ENCODE results near the gene PCDHB6.
"Not testable (repeated sequence)": the region's sequence is repeated elsewhere in the genome, so short reads cannot be mapped to it uniquely, and the experiment has no call there.

PCDHB6 gene

DNA sequence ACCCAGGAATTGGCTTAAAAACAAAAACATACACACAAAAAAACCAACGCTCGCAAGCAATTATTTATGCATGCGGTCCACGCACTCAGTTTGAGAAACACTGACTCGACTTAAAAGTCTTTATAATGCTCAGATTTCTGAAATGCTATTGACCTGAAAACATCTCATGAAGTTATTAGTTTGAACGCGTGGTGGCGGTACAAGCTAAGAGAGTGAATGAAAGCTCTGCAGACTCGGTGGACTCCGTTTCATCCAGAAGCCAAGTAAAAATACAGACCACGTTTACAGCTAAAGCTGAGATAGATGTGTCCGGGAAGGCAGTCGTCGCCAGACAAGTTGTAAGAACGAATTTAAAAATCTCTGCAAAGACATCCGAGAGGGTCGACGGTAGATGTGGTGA is at the start of gene PCDHB6:
Gene PCDHB6 (plus strand): TSS at position 246 of the 400 bp plus-strand sequence. CDS start 201 bp downstream, outside the sequence.
- DNase-seq = no peak

- DNase-seq = no peak
Observed at GRCh38 chr5:141100243-141100805, 49.5 kb upstream of the PCDHB6 start, which contains the start of gene PCDHB3. Gene PCDHB3, plus strand, starts transcription at chr5:141100473. Its CDS starts 177 bp downstream, at chr5:141100650.

DNA sequence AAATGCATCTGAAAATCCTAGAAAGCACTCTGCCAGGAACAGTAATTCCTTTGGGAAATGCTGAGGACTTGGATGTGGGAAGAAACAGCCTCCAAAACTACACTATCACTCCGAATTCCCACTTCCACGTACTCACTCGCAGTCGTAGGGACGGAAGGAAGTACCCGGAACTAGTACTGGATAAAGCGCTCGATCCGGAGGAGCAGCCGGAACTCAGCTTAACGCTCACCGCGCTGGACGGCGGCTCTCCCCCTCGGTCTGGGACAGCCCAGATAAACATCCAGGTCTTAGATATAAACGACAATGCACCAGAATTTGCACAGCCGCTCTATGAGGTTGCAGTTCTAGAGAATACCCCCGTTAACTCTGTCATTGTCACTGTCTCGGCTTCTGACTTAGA is 48.8 kb upstream of the PCDHB6 start:
- DNase-seq = no peak

DNA sequence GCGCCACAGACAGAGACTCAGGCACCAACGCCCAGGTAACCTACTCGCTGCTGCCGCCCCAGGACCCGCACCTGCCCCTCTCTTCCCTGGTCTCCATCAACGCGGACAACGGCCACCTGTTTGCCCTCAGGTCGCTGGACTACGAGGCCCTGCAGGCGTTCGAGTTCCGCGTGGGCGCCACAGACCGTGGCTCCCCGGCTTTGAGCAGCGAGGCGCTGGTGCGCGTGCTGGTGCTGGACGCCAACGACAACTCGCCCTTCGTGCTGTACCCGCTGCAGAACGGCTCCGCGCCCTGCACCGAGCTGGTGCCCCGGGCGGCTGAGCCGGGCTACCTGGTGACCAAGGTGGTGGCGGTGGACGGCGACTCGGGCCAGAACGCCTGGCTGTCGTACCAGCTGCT is 47.8 kb upstream of the PCDHB6 start:
- DNase-seq = not testable (repeated sequence)

- not testable (repeated sequence) for DNase-seq
Observed at GRCh38 chr5:141102471-141102870, 47.4 kb upstream of the PCDHB6 start.

DNA sequence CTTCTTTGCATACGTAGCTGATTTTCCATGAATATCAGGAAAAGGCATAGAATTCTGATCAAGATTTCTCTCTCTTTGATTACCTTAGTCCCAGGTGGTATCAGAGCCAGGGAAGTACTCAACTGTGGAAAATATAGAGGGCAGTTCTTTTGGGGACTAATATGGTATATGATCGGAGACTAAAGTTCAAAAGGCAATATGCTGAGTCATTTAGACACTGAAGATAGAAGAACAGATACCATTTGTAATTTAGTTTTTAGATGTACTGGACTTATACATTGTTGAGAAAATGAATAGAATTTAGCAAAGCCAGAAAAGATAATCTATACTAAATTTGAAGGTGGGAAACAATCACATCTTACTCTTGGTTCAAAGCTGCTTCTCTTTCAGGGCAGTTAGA is 44.5 kb upstream of the PCDHB6 start:
- DNase-seq = no peak

DNA sequence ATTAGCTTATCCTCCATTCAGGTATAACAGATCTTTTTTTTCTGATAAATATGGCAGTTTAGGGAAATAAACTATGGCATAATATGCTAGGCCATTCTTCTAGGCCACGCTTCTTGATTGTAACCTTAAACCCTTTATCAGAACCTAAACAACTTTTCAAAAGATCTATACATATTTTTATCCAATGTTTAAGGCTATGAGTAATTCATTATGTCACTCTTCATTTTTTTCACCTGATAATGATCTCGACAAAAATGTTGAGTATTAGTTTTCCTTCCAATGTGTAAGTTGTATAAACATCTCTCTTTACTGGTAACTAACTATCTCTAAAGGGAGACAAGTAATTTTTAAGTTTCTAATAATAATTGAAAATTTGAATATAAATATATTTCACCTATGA is 30.6 kb upstream of the PCDHB6 start:
- DNase-seq = no peak

- DNase-seq = no peak
Observed at GRCh38 chr5:141121563-141121962, 28.3 kb upstream of the PCDHB6 start, which contains the start of gene PCDHB4. Gene PCDHB4, plus strand, starts transcription at chr5:141121818. Its CDS starts 181 bp downstream, at chr5:141121999.

DNA sequence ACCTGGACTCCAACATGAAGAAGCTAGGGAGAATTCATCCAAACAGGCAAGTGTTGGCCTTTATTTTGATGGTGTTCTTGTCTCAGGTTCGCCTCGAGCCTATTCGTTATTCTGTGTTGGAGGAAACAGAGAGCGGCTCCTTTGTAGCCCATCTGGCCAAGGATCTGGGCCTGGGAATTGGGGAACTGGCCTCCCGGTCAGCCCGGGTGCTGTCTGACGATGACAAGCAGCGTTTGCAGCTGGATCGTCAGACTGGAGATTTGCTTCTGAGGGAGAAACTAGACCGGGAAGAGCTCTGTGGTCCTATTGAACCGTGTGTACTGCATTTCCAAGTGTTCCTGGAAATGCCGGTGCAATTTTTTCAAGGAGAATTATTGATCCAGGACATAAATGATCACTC is 27.9 kb upstream of the PCDHB6 start:
- DNase-seq = no peak

GRCh38 chr5:141123396-141124135 is 26.3 kb upstream of the PCDHB6 start:
- not testable (repeated sequence) for DNase-seq

GRCh38 chr5:141127305-141127704 is 22.6 kb upstream of the PCDHB6 start:
- no peak for DNase-seq

DNA sequence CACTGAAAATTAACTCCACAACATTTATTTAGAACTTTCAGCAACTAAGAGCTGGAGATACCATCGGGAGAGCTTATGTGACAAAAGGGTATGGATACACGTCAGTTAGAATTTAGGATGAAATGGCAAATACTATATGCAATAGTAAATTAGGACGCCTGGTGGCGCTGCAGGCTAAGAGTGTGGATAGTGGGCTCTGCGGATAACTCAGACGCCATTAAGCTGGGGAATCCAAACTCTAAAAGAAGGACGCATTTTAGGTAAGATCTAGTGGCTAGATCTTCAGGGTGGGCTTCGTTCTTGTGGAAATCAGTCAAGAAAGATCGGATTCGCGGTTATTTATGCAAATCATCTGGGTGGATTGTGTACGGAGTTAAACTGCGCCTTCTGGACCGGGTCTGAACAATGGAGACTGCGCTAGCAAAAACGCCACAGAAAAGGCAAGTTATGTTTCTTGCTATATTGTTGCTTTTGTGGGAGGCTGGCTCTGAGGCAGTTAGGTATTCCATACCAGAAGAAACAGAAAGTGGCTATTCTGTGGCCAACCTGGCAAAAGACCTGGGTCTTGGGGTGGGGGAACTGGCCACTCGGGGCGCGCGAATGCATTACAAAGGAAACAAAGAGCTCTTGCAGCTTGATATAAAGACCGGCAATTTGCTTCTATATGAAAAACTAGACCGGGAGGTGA is 14.7 kb upstream of the PCDHB6 start, which contains the start of gene PCDHB5:
Gene PCDHB5 (plus strand): TSS at position 177 of the 688 bp plus-strand sequence. CDS start 229 bp downstream, at position 406.
- no peak for DNase-seq

GRCh38 chr5:141135718-141136266 is 14.1 kb upstream of the PCDHB6 start:
- no peak for DNase-seq

DNA sequence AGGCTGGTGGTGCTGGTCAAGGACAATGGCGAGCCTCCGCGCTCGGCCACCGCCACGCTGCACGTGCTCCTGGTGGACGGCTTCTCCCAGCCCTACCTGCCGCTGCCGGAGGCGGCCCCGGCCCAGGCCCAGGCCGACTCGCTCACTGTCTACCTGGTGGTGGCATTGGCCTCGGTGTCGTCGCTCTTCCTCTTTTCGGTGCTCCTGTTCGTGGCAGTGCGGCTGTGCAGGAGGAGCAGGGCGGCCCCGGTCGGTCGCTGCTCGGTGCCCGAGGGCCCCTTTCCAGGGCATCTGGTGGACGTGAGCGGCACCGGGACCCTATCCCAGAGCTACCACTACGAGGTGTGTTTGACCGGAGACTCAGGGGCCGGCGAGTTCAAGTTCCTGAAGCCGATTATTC is 12.5 kb upstream of the PCDHB6 start:
- not testable (repeated sequence) for DNase-seq

DNA sequence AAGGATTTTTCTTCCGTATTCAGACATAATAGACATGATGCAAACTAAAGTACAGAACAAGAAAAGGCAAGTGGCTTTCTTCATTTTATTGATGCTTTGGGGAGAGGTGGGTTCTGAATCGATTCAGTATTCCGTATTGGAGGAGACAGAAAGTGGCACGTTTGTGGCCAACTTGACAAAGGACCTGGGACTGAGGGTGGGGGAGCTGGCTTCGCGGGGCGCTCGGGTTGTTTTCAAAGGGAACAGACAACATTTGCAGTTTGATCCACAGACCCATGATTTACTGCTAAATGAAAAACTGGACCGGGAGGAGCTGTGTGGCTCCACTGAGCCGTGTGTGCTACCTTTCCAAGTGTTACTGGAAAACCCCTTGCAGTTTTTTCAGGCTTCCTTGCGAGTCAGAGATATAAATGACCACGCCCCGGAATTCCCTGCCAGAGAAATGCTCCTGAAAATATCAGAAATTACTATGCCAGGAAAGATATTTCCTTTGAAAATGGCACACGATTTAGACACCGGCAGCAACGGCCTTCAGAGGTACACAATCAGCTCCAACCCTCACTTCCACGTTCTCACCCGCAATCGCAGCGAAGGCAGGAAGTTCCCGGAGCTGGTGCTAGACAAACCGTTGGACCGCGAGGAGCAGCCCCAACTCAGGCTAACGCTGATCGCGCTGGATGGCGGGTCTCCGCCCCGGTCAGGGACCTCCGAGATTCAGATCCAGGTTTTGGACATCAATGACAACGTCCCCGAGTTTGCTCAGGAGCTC is 551 bp downstream of the PCDHB6 start:
- no peak for DNase-seq

DNA sequence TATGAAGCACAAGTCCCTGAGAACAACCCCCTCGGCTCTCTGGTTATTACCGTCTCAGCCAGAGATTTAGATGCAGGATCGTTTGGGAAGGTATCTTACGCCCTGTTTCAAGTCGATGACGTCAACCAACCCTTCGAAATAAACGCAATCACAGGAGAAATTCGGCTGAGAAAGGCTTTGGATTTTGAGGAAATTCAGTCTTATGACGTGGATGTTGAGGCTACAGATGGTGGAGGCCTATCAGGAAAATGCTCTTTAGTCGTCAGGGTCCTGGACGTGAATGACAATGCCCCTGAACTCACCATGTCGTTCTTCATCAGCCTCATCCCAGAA is 1.1 kb downstream of the PCDHB6 start:
- DNase-seq = no peak

- not testable (repeated sequence) for DNase-seq
Observed at GRCh38 chr5:141151632-141152031, 1.8 kb downstream of the PCDHB6 start.

DNA sequence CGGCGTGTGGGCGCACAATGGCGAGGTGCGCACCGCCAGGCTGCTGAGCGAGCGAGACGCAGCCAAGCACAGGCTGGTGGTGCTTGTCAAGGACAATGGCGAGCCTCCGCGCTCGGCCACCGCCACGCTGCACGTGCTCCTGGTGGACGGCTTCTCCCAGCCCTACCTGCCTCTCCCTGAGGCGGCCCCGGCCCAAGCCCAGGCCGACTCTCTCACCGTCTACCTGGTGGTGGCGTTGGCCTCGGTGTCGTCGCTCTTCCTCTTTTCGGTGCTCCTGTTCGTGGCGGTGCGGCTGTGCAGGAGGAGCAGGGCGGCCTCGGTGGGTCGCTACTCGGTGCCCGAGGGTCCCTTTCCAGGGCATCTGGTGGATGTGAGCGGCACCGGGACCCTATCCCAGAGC is 2.2 kb downstream of the PCDHB6 start:
- DNase-seq = not testable (repeated sequence)

DNA sequence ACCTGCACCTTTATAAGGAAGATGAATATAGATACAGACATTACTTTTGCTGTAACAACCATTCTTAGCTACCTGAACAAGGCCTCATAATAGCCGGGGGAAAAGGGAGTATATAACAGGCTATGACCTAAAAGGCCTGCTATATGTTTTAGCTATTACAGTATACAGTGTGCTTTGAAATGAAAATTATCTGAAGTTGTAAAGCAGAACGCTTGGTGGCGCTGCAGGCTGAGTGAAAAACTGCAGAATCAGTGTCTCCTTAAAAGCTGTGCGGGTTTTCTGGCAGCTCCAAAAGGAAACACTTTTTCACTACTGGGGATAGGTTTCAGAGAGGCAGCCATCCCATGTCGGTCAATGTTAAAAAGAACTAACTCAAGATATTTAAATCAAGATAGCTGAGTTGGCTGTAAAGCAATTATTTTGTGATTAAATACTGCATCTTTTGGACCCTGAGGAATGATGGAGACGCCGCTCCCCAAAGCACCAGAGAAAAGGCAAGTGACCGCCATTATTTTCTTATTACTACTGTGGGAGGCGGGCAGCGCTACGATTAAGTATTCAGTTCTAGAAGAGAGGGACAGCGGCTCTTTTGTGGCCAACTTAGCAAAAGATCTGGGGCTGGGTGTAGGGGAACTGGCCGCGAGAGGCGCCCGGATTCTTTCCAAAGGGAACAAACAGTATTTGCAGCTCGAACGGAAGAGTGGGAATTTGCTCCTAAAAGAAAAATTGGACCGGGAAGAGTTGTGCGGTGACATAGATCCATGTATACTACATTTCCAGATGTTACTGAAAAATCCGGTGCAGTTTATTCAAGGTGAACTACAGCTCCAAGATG is 5.9 kb downstream of the PCDHB6 start:
- DNase-seq = no peak

GRCh38 chr5:141157356-141157755 is 7.5 kb downstream of the PCDHB6 start:
- DNase-seq = not testable (repeated sequence)

GRCh38 chr5:141157901-141158300 is 8.0 kb downstream of the PCDHB6 start:
- not testable (repeated sequence) for DNase-seq

All from DMS79 (cell line).